HL-60 (cell line): Measurements from ENCODE around the gene USP32.

ENCODE experiments used
- DNase-seq, 2 experiments: peaks; one replicate each; pipeline ENCODE4 v3.0.0-alpha.2; 2010 to 2020; ENCODE audit warnings: low read depth in 1 of 2, low spot score in 1 of 2
- H3K27ac ChIP-seq: fragments of 250-450 bp; sonication (Bioruptor Pico); replicated peaks from 2 replicates; pipeline ENCODE4 v1.5.1; 2020; ENCODE audit warnings: mild to moderate bottlenecking, moderate library complexity
- H3K27me3 ChIP-seq: fragments of 250-450 bp; sonication (Bioruptor Pico); 2 replicates; pipeline ENCODE4 v1.5.1; 2021; ENCODE audit warnings: mild to moderate bottlenecking, moderate library complexity; ENCODE audit not compliant: insufficient read depth, poor library complexity, severe bottlenecking
- H3K4me3 ChIP-seq: replicated peaks from 2 replicates; pipeline ENCODE4 v1.5.1; 2011; ENCODE audit warnings: mild to moderate bottlenecking, control low read depth, low read length; ENCODE audit not compliant: insufficient read depth
- CTCF ChIP-seq: IDR thresholded peaks from one replicate; pipeline ENCODE4 v1.5.1; 2011; ENCODE audit warnings: low read length, control low read depth, inconsistent platforms; ENCODE audit not compliant: insufficient read depth
- GABPA ChIP-seq: IDR thresholded peaks from 2 replicates; pipeline ENCODE4 v1.6.1; 2012; ENCODE audit warnings: low read depth
- POLR2AphosphoS5 ChIP-seq: IDR thresholded peaks from 2 replicates; pipeline ENCODE4 v1.6.1; 2012; ENCODE audit warnings: low read depth
- SPI1 ChIP-seq: IDR thresholded peaks from 2 replicates; pipeline ENCODE4 v1.6.1; 2012; ENCODE audit warnings: low read depth, mild to moderate bottlenecking, borderline replicate concordance
- TF ChIP-seq, protein P1 (sequence below): IDR thresholded peaks from 2 replicates; pipeline ENCODE4 v1.6.1; 2012; ENCODE audit warnings: low read depth; ENCODE audit not compliant: insufficient replicate concordance

The USP32 gene

GRCh38 chr17:60311936-60312335, 80.0 kb downstream of the USP32 start:
- DNase-seq, result no peak
- no peak overlapping the region for H3K4me3 ChIP-seq
- H3K27me3 ChIP-seq, result no peaks in the 10 kb centered on the region
- H3K27ac ChIP-seq, result no peak overlapping the region
- TF ChIP-seq, protein P1, sequence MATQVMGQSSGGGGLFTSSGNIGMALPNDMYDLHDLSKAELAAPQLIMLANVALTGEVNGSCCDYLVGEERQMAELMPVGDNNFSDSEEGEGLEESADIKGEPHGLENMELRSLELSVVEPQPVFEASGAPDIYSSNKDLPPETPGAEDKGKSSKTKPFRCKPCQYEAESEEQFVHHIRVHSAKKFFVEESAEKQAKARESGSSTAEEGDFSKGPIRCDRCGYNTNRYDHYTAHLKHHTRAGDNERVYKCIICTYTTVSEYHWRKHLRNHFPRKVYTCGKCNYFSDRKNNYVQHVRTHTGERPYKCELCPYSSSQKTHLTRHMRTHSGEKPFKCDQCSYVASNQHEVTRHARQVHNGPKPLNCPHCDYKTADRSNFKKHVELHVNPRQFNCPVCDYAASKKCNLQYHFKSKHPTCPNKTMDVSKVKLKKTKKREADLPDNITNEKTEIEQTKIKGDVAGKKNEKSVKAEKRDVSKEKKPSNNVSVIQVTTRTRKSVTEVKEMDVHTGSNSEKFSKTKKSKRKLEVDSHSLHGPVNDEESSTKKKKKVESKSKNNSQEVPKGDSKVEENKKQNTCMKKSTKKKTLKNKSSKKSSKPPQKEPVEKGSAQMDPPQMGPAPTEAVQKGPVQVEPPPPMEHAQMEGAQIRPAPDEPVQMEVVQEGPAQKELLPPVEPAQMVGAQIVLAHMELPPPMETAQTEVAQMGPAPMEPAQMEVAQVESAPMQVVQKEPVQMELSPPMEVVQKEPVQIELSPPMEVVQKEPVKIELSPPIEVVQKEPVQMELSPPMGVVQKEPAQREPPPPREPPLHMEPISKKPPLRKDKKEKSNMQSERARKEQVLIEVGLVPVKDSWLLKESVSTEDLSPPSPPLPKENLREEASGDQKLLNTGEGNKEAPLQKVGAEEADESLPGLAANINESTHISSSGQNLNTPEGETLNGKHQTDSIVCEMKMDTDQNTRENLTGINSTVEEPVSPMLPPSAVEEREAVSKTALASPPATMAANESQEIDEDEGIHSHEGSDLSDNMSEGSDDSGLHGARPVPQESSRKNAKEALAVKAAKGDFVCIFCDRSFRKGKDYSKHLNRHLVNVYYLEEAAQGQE, result no peak
- no peak for TF ChIP-seq POLR2AphosphoS5

GRCh38 chr17:60311186-60311585, 80.7 kb downstream of the USP32 start:
- Histone ChIP-seq H3K27me3 (no peaks in the 10 kb centered on the region), H3K4me3 (no peak overlapping the region), H3K27ac (no peak overlapping the region)
- TF ChIP-seq CTCF, result no peak
- no peak for TF ChIP-seq GABPA
- TF ChIP-seq, protein P1, result no peak
- TF ChIP-seq POLR2AphosphoS5, result no peak
- no peak for TF ChIP-seq SPI1
- no peak for DNase-seq

- peak; percentile 50 to 78 for DNase-seq
- no peaks in the 10 kb centered on the region for H3K27me3 ChIP-seq
- peak overlapping the region; percentile 20 for H3K27ac ChIP-seq
- TF ChIP-seq SPI1 (peak; percentile 53; the same call in 1 of the 2 replicates), CTCF (no peak)
- H3K4me3 ChIP-seq, result no peak overlapping the region
Observed at GRCh38 chr17:60305141-60305540, 86.8 kb downstream of the USP32 start.

GRCh38 chr17:60304502-60304901, 87.4 kb downstream of the USP32 start:
- TF ChIP-seq GABPA (no peak), SPI1 (no peak), POLR2AphosphoS5 (no peak), CTCF (no peak)
- TF ChIP-seq, protein P1, result no peak
- Histone ChIP-seq H3K27me3 (no peaks in the 10 kb centered on the region), H3K27ac (peak overlapping the region; percentile 5; the same call in 1 of the 2 replicates), H3K4me3 (no peak overlapping the region)
- DNase-seq, result no peak
